BE2C (cell line): ENCODE results near the gene JPH2.

ENCODE experiments used
- DNase-seq: peaks from one replicate; pipeline ENCODE4 v3.0.0-alpha.2; 2020
- H3K27me3 ChIP-seq: fragments of 250-450 bp; sonication (Bioruptor Pico); 2 replicates; pipeline ENCODE4 v1.5.1; 2020; ENCODE audit warnings: mild to moderate bottlenecking
- H3K36me3 ChIP-seq: fragments of 250-450 bp; sonication (Bioruptor Pico); 2 replicates; pipeline ENCODE4 v1.5.1; 2020; ENCODE audit warnings: mild to moderate bottlenecking
- H3K4me1 ChIP-seq: fragments of 250-450 bp; sonication (Bioruptor Pico); 2 replicates; pipeline ENCODE4 v1.5.1; 2020
- H3K4me3 ChIP-seq: 2 replicates; pipeline ENCODE4 v1.5.1; 2011; ENCODE audit warnings: low read depth, low read length
- H3K9me3 ChIP-seq: fragments of 250-450 bp; sonication (Bioruptor Pico); 2 replicates; pipeline ENCODE4 v1.5.1; 2020
- TF ChIP-seq, protein P1 (sequence below): IDR thresholded peaks from 2 replicates; pipeline ENCODE4 v1.5.1; 2012; ENCODE audit warnings: mild to moderate bottlenecking, low read depth, low read length

Gene JPH2

GRCh38 chr20:44120676-44121425 lies 66.1 kb downstream of the JPH2 start:
- H3K4me1 ChIP-seq, result no peaks in the 10 kb centered on the region
- no peak for DNase-seq
- H3K4me3 ChIP-seq, result no peak overlapping the region
- TF ChIP-seq, protein P1, sequence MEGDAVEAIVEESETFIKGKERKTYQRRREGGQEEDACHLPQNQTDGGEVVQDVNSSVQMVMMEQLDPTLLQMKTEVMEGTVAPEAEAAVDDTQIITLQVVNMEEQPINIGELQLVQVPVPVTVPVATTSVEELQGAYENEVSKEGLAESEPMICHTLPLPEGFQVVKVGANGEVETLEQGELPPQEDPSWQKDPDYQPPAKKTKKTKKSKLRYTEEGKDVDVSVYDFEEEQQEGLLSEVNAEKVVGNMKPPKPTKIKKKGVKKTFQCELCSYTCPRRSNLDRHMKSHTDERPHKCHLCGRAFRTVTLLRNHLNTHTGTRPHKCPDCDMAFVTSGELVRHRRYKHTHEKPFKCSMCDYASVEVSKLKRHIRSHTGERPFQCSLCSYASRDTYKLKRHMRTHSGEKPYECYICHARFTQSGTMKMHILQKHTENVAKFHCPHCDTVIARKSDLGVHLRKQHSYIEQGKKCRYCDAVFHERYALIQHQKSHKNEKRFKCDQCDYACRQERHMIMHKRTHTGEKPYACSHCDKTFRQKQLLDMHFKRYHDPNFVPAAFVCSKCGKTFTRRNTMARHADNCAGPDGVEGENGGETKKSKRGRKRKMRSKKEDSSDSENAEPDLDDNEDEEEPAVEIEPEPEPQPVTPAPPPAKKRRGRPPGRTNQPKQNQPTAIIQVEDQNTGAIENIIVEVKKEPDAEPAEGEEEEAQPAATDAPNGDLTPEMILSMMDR, result no peak
- H3K9me3 ChIP-seq, result no peaks in the 10 kb centered on the region
- peaks cover 13% of the 10 kb centered on the region for H3K27me3 ChIP-seq
- H3K36me3 ChIP-seq, result no peaks in the 10 kb centered on the region

GRCh38 chr20:44118185-44119033 lies 68.6 kb downstream of the JPH2 start:
- no peaks in the 10 kb centered on the region for H3K9me3 ChIP-seq
- TF ChIP-seq, protein P1, result no peak
- no peaks in the 10 kb centered on the region for H3K36me3 ChIP-seq
- H3K4me3 ChIP-seq, result no peak overlapping the region
- H3K4me1 ChIP-seq, result no peaks in the 10 kb centered on the region
- H3K27me3 ChIP-seq, result peaks cover 18% of the 10 kb centered on the region
- no peak for DNase-seq

GRCh38 chr20:44117296-44118184 lies 69.4 kb downstream of the JPH2 start:
- DNase-seq, result no peak
- H3K36me3 ChIP-seq, result no peaks in the 10 kb centered on the region

DNA sequence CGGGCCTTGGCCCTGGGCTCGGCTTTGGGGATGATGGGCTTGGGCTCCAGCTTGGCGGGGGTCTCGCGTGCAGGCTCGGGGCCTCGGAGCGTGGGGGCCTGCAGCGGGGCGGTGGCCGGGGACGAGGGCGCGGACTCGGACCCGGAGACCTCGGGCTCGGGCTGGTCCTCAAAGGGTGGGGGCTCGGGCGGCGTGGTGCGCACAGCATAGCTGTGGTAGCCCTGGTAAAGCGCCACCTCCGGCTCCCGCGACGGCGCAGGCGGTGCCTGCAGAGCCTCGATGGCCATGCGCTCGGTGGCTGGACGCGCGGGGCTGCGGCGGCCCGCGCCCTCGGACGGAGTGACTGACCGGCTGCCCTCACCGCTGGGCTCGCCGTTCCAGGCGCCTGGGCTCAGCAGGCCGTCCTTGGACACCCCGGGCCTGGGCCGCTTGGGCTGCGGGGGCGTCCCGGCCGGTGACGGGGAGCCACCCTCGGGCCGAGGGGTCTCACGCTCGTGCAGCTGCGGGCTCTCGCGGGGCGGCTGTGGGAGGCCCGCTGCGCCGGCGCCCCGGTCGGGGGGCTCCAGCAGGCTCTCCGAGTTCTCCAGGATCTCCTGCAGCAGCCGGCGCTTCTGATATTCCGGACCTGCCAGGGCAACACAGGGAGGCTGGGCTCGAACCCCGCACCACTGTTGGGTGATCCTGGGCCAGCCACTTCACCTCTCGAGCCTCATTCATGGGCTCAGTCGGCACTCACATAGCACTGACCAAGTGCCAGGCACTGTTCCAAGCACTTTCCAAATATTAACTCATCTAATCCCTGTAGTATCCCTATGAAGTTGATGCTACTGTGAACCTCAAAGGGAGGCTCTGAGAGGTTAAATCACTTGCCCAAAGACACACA lies 71.0 kb downstream of the JPH2 start:
- TF ChIP-seq, protein P1, result no peak
- H3K9me3 ChIP-seq, result no peaks in the 10 kb centered on the region
- DNase-seq, result no peak
- no peaks in the 10 kb centered on the region for H3K36me3 ChIP-seq
- no peaks in the 10 kb centered on the region for H3K4me1 ChIP-seq
- H3K27me3 ChIP-seq, result peaks cover 10% of the 10 kb centered on the region
- no peak overlapping the region for H3K4me3 ChIP-seq

More at GRCh38 chr20:44117296-44118184, 69.4 kb downstream of the JPH2 start:
- TF ChIP-seq, protein P1, result no peak
- peaks cover 10% of the 10 kb centered on the region for H3K27me3 ChIP-seq
- no peaks in the 10 kb centered on the region for H3K9me3 ChIP-seq
- H3K4me1 ChIP-seq, result no peaks in the 10 kb centered on the region
- no peak overlapping the region for H3K4me3 ChIP-seq

- no peaks in the 10 kb centered on the region for H3K36me3 ChIP-seq
- H3K4me1 ChIP-seq, result no peaks in the 10 kb centered on the region
- TF ChIP-seq, protein P1, result no peak
- peaks cover 10% of the 10 kb centered on the region for H3K27me3 ChIP-seq
- no peak overlapping the region for H3K4me3 ChIP-seq
- H3K9me3 ChIP-seq, result no peaks in the 10 kb centered on the region
- no peak for DNase-seq
These were observed 71.8 kb downstream of the JPH2 start for GRCh38 chr20:44115181-44115580.
